ENCODE data around the gene AMN.

The AMN gene

DNA sequence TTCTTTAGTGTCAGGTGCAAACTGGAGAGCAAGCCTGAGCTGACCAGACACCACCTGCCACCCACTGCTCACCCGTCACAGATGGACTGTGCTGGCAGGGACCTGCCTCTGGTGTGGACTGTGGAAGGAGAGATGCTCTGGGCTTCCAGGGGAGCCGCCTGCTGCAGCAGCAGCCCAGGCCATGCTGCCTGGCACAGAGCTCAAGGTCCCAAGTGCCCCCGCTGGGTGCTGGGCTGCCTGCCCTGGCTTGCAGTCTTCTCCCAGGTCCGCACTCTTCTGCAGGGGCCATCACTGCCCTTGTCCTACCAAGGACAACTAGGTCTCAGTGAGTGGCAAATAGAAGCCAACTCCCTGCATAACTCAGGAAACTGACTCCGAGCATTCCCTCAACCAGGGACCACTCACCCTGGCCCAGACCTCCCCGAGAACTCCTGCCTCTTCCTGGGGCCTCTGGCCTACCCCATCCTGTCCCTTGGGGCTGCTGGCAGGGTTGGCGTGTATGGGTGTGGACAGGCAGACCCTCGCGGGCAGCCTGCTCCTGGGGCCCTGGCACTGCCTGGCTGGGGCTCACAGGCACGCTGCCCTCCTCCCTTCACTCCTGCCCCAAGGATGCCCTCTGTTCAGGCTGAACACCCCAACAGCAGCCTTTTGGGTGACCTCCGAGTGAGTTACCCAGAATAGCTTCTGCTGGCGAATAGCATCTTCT is 9.3 kb downstream of the AMN start:
- TF ChIP-seq, protein P1, sequence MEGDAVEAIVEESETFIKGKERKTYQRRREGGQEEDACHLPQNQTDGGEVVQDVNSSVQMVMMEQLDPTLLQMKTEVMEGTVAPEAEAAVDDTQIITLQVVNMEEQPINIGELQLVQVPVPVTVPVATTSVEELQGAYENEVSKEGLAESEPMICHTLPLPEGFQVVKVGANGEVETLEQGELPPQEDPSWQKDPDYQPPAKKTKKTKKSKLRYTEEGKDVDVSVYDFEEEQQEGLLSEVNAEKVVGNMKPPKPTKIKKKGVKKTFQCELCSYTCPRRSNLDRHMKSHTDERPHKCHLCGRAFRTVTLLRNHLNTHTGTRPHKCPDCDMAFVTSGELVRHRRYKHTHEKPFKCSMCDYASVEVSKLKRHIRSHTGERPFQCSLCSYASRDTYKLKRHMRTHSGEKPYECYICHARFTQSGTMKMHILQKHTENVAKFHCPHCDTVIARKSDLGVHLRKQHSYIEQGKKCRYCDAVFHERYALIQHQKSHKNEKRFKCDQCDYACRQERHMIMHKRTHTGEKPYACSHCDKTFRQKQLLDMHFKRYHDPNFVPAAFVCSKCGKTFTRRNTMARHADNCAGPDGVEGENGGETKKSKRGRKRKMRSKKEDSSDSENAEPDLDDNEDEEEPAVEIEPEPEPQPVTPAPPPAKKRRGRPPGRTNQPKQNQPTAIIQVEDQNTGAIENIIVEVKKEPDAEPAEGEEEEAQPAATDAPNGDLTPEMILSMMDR (IDR thresholded peaks at IDR 0.05; ENCODE audit: low read depth, low read length, missing control alignments), result no peak

DNA sequence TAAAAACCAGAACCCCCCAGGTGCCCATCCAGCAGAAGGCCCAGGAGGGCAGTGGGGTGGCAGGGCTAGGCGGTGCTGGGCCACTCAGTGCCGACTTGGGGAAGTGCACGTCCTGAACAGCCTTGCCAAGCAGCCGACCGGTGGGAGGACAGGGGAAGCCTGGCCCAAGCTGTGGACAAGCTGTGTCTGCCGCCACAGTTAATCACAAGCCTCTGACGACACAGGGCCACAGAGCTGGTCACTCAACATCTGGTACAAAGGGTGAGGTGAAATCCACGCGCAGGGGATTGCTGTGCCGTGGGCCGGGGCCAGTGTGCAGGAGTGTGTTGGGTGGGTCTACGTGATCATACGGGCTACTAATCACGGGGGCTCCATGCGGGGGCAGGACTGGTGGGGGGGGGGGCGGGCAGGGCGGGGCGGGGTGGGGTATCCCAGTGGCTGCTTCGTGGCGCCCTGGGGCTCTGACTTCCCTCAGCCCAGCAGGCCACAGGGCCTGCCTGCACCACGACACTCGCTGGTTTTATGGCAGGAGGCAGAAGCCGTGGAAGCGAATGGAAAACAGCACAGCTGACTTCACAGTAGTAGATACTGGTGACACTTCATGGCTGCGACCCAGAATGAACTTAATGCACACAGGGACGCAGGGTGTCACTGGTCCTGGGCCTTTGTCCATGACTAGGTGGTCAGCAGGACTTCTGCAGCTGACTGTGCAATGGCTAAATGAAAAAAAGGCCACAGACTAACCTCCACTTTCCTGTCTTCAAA is 10.2 kb downstream of the AMN start:
- DNase-seq (ENCODE audit: extremely low read depth, low read depth), result no peak
- TF ChIP-seq, protein P1 (IDR thresholded peaks at IDR 0.05; ENCODE audit: low read depth, low read length, missing control alignments), result no peak
- H3K4me3 ChIP-seq (replicated peaks; ENCODE audit: low read depth, low read length), result no peak overlapping the region

More for the DNA sequence above, 9.3 kb downstream of the AMN start:
- H3K4me3 ChIP-seq (replicated peaks; ENCODE audit: low read depth, low read length), result no peak overlapping the region
- no peak for DNase-seq (ENCODE audit: extremely low read depth, low read depth)

DNA sequence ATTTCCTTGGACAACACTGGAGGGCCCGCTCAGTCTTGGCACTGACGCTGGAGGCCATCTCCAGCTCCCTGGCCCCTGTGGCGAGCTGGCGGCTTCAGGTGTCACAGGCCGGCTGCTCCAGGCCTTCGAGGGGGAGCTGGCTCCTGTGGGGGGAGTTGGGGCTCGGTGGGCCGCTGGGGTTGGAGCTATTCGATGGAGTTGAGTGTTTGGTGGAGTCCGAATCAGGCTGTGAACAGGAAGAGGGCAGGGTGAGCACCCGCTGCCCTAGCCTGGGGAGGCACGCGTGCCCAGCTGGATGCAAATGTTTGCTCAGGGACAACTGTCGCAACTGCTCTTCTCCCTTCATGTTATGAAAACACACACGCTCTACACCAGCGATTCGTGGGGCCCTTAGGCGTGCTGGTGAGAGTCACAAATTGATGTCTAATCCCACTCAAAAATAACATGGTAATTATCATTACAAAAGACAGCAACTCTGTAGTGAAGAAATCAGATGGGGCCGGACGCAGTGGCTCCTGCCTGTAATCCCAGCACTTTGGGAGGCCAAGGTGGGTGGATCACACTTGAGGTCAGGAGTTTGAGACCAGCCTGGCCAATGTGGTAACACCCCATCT is 11.3 kb downstream of the AMN start:
- TF ChIP-seq, protein P1 (IDR thresholded peaks at IDR 0.05; ENCODE audit: low read depth, low read length, missing control alignments), result no peak
- no peak overlapping the region for H3K4me3 ChIP-seq (replicated peaks; ENCODE audit: low read depth, low read length)
- DNase-seq (ENCODE audit: extremely low read depth, low read depth), result no peak

DNA sequence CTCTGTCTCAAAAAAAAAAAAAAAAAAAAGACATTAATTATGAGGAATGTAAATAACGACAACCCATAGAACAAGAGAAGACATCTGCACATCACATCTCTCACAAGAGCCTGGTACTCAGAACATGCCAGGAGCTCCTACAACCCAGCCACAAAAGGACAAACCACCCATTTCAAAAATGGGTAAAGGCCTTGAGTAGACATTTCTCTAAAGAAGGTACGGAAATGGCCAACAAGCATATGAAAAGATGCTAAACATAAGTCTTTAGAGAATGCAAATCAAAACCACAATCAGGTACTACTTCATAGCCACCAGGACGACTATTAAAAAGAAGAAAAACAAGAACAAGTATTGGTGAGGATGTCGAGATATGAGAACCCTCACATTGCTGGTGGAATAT is 13.3 kb downstream of the AMN start:
- TF ChIP-seq, protein P1 (IDR thresholded peaks at IDR 0.05; ENCODE audit: low read depth, low read length, missing control alignments), result no peak

DNA sequence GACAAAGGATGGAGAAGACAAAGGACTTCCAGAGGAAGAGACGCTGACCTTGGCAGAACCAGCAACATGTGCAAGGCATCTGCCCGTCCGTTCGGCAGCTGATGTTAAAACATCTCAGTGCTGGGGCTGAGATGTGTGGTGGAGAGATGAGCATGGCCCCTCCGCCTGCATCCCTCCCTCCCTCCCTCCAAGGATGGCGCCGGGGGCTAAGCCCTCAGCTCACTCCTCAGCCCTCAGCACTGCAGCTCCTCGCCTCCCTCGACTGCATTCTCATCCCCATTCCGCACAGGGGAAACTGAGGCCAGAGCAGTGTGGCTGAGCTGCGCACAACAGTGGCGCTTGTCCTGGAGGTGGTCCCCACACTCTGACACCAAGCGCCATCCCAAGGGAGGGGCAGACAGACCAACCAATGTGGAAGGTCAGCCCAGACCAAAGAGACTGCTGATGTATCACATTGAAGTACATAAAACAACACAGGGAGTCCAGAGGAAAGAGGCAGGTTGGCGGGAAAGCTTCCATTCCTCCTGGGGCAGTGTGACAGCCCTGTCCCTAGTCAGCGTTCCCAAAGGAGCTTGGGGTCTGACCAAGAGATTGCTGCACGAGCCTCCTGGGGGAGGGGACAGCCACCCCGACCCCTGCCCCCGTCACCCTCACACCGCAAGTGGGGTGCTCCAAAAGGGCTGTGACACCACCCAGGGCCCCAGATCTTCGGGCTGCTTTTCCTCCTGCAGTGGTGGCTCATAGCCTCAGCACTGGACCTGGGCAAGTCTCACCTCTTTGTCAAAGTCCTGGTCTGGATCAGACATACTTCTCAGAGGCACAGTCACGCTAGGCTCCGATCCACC is 15.1 kb downstream of the AMN start:
- no peak overlapping the region for H3K4me3 ChIP-seq (replicated peaks; ENCODE audit: low read depth, low read length)
- DNase-seq (ENCODE audit: extremely low read depth, low read depth), result no peak
- TF ChIP-seq, protein P1 (IDR thresholded peaks at IDR 0.05; ENCODE audit: low read depth, low read length, missing control alignments), result no peak

More for the DNA sequence above, 13.3 kb downstream of the AMN start:
- no peak overlapping the region for H3K4me3 ChIP-seq (replicated peaks; ENCODE audit: low read depth, low read length)
- no peak for DNase-seq (ENCODE audit: extremely low read depth, low read depth)

DNA sequence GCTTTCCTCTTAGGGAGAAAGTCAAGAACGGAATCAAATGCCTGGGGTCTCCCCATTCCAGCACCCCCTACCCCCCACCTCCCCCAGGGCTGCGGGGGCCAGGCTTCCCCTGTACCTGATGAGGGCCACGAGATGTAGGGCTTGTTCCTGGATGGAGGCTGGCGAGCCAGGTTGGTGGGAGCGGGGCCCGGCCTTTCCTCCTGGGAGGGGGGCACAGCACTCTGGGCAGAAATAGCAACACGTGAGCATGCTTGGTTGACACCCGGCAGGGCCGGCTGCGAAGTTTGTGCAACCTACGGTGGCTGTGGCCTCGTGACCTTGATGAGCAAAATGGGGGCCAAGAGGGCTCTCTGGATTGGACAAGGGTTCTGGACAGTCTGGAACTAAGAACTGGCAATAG is 15.7 kb downstream of the AMN start:
- TF ChIP-seq, protein P1 (IDR thresholded peaks at IDR 0.05; ENCODE audit: low read depth, low read length, missing control alignments), result no peak
- DNase-seq (ENCODE audit: extremely low read depth, low read depth), result no peak
- no peak overlapping the region for H3K4me3 ChIP-seq (replicated peaks; ENCODE audit: low read depth, low read length)

Measured in HFF-Myc (cell line).